Activated naive CD8-positive, alpha-beta T cell treated with anti-CD3 and anti-CD28 coated beads, Interleukin-2, amount 50 U/mL, for 24 hours (primary cell): Measurements from ENCODE around the gene AK5.
"Not testable (repeated sequence)": the region's sequence is repeated elsewhere in the genome, so short reads cannot be mapped to it uniquely, and the experiment has no call there.

Source experiments
- ATAC-seq: fragments of 150-1000 bp; cut with Tn5 transposase; one replicate; pipeline ENCODE4 v1.10.0; 2021
- DNase-seq: peaks from one replicate; pipeline ENCODE4 v3.0.0; 2021
- H3K27ac Mint-ChIP-seq: one replicate; pipeline ENCODE4 v1.8.0; 2021; ENCODE audit warnings: mild to moderate bottlenecking, mixed read lengths
- H3K27me3 Mint-ChIP-seq: one replicate; pipeline ENCODE4 v1.8.0; 2021; ENCODE audit warnings: mixed read lengths
- H3K36me3 Mint-ChIP-seq: one replicate; pipeline ENCODE4 v1.8.0; 2021; ENCODE audit warnings: low read depth, mixed read lengths
- H3K4me1 Mint-ChIP-seq: one replicate; pipeline ENCODE4 v1.8.0; 2021; ENCODE audit warnings: mixed read lengths
- H3K4me3 Mint-ChIP-seq: one replicate; pipeline ENCODE4 v1.8.0; 2021; ENCODE audit warnings: mild to moderate bottlenecking, moderate library complexity, mixed read lengths
- H3K9me3 Mint-ChIP-seq: one replicate; pipeline ENCODE4 v1.8.0; 2021; ENCODE audit warnings: mixed read lengths

Gene AK5

GRCh38 chr1:77412069-77412819 lies 130.4 kb downstream of the AK5 start:
- Mint-ChIP-seq H3K4me3 (no peak overlapping the region), H3K36me3 (peaks cover 7% of the 10 kb centered on the region), H3K9me3 (peaks cover 5% of the 10 kb centered on the region), H3K27ac (no peak overlapping the region), H3K27me3 (no peaks in the 10 kb centered on the region), H3K4me1 (peaks cover 22% of the 10 kb centered on the region)
- DNase-seq, result no peak
- no peak for ATAC-seq

DNA sequence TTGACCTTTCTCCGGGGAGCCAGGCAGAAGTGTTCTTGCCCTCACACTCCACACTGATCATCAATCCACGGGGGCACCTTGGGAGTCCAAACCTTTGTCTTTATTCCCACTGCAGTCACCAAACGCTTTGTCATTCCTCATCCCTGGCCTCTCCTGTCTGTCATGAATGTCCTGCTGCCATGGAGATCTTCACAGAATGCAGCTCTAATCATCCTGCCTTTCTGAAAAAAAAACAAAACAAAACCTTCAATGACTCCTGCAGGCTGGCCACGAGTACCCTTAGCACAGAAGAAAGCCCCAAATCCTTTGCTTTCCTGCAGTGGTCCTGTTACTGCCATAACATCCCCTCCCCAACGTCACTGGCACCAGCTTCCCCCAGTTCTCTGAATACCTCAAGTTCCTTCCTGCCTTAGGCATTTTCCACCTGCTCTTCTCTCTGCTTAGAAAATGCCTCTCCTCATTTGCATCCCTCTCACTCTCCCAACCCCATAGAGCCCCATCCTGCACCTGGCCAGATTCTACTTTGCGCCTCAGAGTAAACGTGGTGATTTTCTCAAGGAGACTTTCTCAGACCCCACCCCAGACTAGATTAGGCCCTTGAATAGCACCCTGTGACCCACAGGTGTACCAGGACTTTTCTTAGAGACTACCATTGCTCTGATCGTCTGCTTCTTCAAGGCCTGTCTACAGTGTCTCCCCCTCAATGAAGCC lies 131.2 kb downstream of the AK5 start:
- Mint-ChIP-seq H3K9me3 (peaks cover 7% of the 10 kb centered on the region), H3K36me3 (peaks cover 9% of the 10 kb centered on the region), H3K27ac (no peak overlapping the region), H3K4me1 (peaks cover 22% of the 10 kb centered on the region), H3K27me3 (no peaks in the 10 kb centered on the region), H3K4me3 (no peak overlapping the region)
- DNase-seq (no peak), ATAC-seq (peak; percentile 16)

- Mint-ChIP-seq H3K4me3 (no peak overlapping the region), H3K36me3 (peaks cover 13% of the 10 kb centered on the region), H3K4me1 (peaks cover 22% of the 10 kb centered on the region), H3K9me3 (peaks cover 9% of the 10 kb centered on the region), H3K27ac (no peak overlapping the region), H3K27me3 (no peaks in the 10 kb centered on the region)
- ATAC-seq, result peak; percentile 31
- DNase-seq, result no peak
These were observed 131.9 kb downstream of the AK5 start for GRCh38 chr1:77413541-77414335.

- H3K4me3 Mint-ChIP-seq, result no peak overlapping the region
- no peaks in the 10 kb centered on the region for H3K27me3 Mint-ChIP-seq
- DNase-seq (no peak), ATAC-seq (no peak)
- H3K27ac Mint-ChIP-seq, result no peak overlapping the region
- peaks cover 4% of the 10 kb centered on the region for H3K9me3 Mint-ChIP-seq
- H3K4me1 Mint-ChIP-seq, result peaks cover 32% of the 10 kb centered on the region
- peaks cover 13% of the 10 kb centered on the region for H3K36me3 Mint-ChIP-seq
These were observed 133.8 kb downstream of the AK5 start for GRCh38 chr1:77415579-77415978.

GRCh38 chr1:77416692-77417450 lies 135.1 kb downstream of the AK5 start:
- H3K4me3 Mint-ChIP-seq, result no peak overlapping the region

GRCh38 chr1:77418055-77418454 lies 136.2 kb downstream of the AK5 start:
- not testable (repeated sequence) for DNase-seq, H3K27me3 Mint-ChIP-seq, H3K9me3 Mint-ChIP-seq, ATAC-seq, H3K36me3 Mint-ChIP-seq, H3K4me3 Mint-ChIP-seq, H3K27ac Mint-ChIP-seq
- H3K4me1 Mint-ChIP-seq, result peaks cover 39% of the 10 kb centered on the region

More at GRCh38 chr1:77416692-77417450, 135.1 kb downstream of the AK5 start:
- DNase-seq, result no peak
- peaks cover 43% of the 10 kb centered on the region for H3K4me1 Mint-ChIP-seq
- no peak for ATAC-seq
- H3K27ac Mint-ChIP-seq, result no peak overlapping the region
- peaks cover 4% of the 10 kb centered on the region for H3K9me3 Mint-ChIP-seq
- H3K27me3 Mint-ChIP-seq, result no peaks in the 10 kb centered on the region
- peaks cover 9% of the 10 kb centered on the region for H3K36me3 Mint-ChIP-seq

DNA sequence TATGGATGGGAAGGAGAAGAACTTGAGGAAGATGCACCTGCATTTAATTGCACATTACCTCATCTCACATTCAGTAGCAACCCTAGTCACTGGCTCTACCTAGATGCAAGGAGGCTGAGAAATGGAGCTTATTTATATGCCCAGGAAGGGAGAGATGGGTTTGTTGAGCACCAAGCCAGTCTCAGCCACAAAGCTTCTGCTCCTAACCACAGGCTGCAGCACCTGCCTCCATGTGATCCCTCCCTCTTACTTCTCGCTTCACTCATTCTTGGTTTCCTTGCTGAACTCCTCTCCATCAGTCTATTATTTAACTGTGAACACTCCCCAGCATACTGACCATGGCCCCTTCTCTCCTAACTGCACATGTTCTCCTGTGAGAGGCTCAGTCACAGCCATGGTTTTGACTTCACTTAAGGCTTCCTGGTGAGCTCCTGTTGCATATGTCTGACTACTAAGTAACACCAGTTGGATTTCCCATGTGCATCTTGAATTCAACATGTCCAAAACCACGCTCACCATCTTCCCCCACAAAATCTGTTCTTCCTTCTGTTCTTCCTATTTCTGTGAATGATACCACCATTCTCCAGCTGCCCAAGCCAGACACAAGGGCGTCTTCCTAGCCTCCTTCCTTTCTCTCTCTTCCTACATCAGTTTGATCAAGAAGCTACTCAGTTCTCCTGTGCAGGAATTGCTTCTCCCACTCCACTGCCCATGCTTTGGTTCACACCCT lies 139.8 kb downstream of the AK5 start:
- ATAC-seq, result no peak
- H3K4me1 Mint-ChIP-seq, result peaks cover 32% of the 10 kb centered on the region
- no peak overlapping the region for H3K4me3 Mint-ChIP-seq

GRCh38 chr1:77424236-77424635 lies 142.4 kb downstream of the AK5 start:
- Mint-ChIP-seq H3K27me3 (no peaks in the 10 kb centered on the region), H3K4me3 (no peak overlapping the region), H3K27ac (no peak overlapping the region), H3K4me1 (peaks cover 30% of the 10 kb centered on the region), H3K9me3 (peaks cover 20% of the 10 kb centered on the region), H3K36me3 (peaks cover 9% of the 10 kb centered on the region)
- DNase-seq (no peak), ATAC-seq (no peak)

More for the DNA sequence above, 139.8 kb downstream of the AK5 start:
- Mint-ChIP-seq H3K9me3 (peaks cover 23% of the 10 kb centered on the region), H3K36me3 (peaks cover 16% of the 10 kb centered on the region), H3K27ac (no peak overlapping the region), H3K27me3 (no peaks in the 10 kb centered on the region)
- no peak for DNase-seq

GRCh38 chr1:77428068-77428467 lies 146.2 kb downstream of the AK5 start:
- no peak overlapping the region for H3K27ac Mint-ChIP-seq
- peaks cover 9% of the 10 kb centered on the region for H3K36me3 Mint-ChIP-seq
- DNase-seq (no peak), ATAC-seq (peak; percentile 33)
- H3K9me3 Mint-ChIP-seq, result peaks cover 20% of the 10 kb centered on the region
- H3K4me1 Mint-ChIP-seq, result peaks cover 10% of the 10 kb centered on the region
- H3K27me3 Mint-ChIP-seq, result no peaks in the 10 kb centered on the region
- no peak overlapping the region for H3K4me3 Mint-ChIP-seq

DNA sequence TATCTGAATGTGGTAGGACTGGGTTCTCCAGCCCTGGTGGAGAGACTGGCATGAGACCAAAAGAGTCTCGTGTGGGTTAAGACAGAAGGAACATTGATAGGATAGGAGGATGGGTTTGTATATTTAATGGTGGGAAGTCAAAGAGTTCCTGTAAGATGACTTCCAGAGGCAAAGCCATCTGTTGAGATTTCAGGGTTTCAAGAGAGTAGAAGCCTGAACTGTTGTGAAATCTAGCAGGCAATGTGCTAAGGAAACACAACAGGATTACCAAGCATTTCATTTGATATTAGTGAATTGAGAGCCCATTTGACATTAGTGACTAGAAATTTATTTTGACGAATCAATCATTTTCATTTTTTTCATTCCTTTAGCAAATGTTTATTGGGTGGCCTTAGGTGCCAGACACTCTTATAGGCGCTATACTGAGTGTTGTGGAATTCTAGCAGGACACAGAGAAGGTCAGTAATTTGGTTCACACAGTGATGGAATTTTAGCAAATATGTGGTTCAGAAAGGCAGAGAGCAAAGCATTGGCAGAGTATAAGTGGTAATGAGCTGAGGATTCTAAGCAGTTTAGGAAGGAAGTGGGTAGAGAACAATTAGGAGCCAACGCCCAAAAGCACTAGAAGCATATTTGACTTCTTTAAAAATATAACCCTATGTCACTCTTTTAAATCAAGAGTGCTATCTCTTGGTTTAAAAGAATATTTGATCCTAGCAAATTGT lies 149.3 kb downstream of the AK5 start:
- Mint-ChIP-seq H3K36me3 (peaks cover 2% of the 10 kb centered on the region), H3K9me3 (peaks cover 6% of the 10 kb centered on the region), H3K4me3 (no peak overlapping the region), H3K27ac (no peak overlapping the region), H3K4me1 (peaks cover 25% of the 10 kb centered on the region), H3K27me3 (no peaks in the 10 kb centered on the region)
- ATAC-seq, result no peak
- DNase-seq, result no peak

GRCh38 chr1:77433934-77434333 lies 152.1 kb downstream of the AK5 start:
- H3K27me3 Mint-ChIP-seq, result no peaks in the 10 kb centered on the region
- no peak for DNase-seq
- peaks cover 5% of the 10 kb centered on the region for H3K36me3 Mint-ChIP-seq
- peaks cover 40% of the 10 kb centered on the region for H3K4me1 Mint-ChIP-seq
- H3K27ac Mint-ChIP-seq, result no peak overlapping the region
- peaks cover 8% of the 10 kb centered on the region for H3K9me3 Mint-ChIP-seq
- no peak overlapping the region for H3K4me3 Mint-ChIP-seq
- no peak for ATAC-seq

DNA sequence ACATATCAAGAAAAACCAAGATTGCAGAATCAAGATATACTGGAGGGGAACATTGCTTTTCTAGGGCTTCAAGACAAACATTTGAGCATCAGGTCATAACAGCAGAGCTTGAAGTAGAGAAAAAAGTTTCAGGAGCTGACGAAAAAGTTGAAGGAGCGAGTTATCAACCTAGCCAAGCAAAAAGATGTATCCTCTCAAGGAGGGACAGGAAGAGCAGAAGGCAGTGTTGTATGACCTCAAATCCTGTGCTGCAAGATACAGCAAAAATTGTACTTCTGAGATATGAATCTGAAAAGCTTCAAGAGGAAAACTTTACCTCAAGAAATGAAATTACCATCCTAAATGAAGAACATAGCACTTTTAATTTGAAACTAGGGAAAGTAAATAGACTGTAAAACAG lies 153.1 kb downstream of the AK5 start:
- H3K4me3 Mint-ChIP-seq, result peak overlapping the region; percentile 45
- ATAC-seq (no peak), DNase-seq (no peak)
- H3K27ac Mint-ChIP-seq, result peak overlapping the region; percentile 50
- H3K27me3 Mint-ChIP-seq, result no peaks in the 10 kb centered on the region
- H3K4me1 Mint-ChIP-seq, result peaks cover 40% of the 10 kb centered on the region
- H3K36me3 Mint-ChIP-seq, result peaks cover 7% of the 10 kb centered on the region
- peaks cover 16% of the 10 kb centered on the region for H3K9me3 Mint-ChIP-seq

GRCh38 chr1:77438236-77438913 lies 156.6 kb downstream of the AK5 start:
- DNase-seq (no peak), ATAC-seq (no peak)
- peaks cover 30% of the 10 kb centered on the region for H3K4me1 Mint-ChIP-seq
- H3K36me3 Mint-ChIP-seq, result peaks cover 10% of the 10 kb centered on the region
- H3K9me3 Mint-ChIP-seq, result peaks cover 30% of the 10 kb centered on the region
- no peak overlapping the region for H3K27ac Mint-ChIP-seq
- H3K27me3 Mint-ChIP-seq, result no peaks in the 10 kb centered on the region
- peak overlapping the region; percentile 54 for H3K4me3 Mint-ChIP-seq
